Liver (tissue), 3 donors: ENCODE measurements around the gene NPAS2.

Source experiments
- CTCF ChIP-seq: fragments of 150-350 bp; IDR thresholded peaks from 2 replicates; pipeline ENCODE4 v1.5.1; 2017; ENCODE audit warnings: improper control_type of control experiment, low read depth, low read length; ENCODE audit not compliant: missing input control
- FOXA2 ChIP-seq: IDR thresholded peaks from 2 replicates; pipeline ENCODE4 v1.6.1; 2016; ENCODE audit warnings: antibody characterized with exemption
- JUND ChIP-seq, 2 donors: IDR thresholded peaks; 2 replicates each; pipeline ENCODE4 v1.6.1; 2016; ENCODE audit warnings: antibody characterized with exemption in 2 of 2
- RAD21 ChIP-seq, 2 donors: IDR thresholded peaks; 2 replicates each; pipeline ENCODE4 v1.6.1; 2016; ENCODE audit warnings: antibody characterized with exemption in 2 of 2, mild to moderate bottlenecking in 2 of 2
- donor health status: healthy.
- donor health status: healthy.

DNA sequence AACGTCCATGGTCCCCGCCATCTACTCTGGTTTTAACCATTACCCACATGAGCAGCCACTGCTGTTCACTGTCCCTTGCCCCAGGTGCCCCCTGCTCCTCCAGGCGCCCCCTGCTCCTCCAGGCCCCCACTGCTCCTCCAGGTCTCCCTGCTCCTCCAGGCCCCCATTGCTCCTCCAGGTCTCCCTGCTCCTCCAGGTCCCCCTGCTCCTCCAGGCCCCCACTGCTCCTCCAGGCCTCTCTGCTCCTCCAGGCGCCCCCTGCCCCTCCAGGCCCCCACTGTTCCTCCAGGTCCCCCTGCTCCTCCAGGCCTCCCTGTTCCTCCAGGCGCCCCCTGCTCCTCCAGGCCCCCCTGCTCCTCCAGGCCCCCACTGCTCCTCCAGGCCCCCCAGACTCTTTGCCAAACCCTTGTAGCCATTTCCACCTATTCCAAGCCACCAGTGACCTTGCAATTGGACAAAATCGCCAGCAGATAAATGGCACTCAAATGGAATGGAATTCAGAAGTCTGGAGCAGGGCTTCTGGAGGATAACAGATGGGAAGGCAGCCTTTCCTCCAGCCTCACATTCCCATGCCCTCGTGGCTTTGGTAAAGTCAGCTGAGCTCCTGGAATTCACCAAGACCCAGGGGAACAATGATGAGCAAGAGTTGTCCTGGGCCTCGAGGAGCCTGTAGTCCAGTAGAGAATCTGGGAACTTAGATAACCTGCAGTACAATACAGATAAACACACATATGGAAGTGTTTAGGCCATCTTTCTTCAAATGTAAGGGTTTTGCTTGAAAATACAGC is 168.9 kb downstream of the NPAS2 start:
- TF ChIP-seq CTCF (no peak), RAD21 (IDR thresholded peaks at IDR 0.05) (no peak), JUND (IDR thresholded peaks at IDR 0.05) (no peak), FOXA2 (no peak)
